ENCODE results near the gene MRM3.

DNA sequence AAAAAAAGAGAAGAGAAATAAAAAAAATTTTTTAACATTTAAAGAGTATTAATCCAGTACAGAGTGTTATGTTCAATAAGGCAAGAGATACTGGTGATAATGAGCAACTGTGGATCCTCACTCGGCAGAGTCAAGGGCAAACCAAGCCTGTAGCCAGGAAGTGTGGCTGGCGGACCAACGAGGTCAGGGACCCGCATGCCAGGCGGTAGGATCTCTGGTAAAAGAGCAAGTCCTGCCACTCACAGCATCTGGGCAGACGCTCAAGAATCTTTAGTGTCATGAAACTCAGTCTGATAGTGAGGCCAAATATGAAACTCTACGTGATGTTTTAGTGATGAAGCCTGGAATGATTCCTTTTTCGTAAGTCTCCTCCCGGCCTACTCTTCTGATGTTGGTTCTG, 21.8 kb upstream of the MRM3 start:
- TF ChIP-seq POLR2A (IDR thresholded peaks at IDR 0.05), result no peak
- TF ChIP-seq, protein P1, sequence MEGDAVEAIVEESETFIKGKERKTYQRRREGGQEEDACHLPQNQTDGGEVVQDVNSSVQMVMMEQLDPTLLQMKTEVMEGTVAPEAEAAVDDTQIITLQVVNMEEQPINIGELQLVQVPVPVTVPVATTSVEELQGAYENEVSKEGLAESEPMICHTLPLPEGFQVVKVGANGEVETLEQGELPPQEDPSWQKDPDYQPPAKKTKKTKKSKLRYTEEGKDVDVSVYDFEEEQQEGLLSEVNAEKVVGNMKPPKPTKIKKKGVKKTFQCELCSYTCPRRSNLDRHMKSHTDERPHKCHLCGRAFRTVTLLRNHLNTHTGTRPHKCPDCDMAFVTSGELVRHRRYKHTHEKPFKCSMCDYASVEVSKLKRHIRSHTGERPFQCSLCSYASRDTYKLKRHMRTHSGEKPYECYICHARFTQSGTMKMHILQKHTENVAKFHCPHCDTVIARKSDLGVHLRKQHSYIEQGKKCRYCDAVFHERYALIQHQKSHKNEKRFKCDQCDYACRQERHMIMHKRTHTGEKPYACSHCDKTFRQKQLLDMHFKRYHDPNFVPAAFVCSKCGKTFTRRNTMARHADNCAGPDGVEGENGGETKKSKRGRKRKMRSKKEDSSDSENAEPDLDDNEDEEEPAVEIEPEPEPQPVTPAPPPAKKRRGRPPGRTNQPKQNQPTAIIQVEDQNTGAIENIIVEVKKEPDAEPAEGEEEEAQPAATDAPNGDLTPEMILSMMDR (IDR thresholded peaks at IDR 0.05), result no peak
